ENCODE measurements around the gene GNAL.
"Not testable (repeated sequence)": the region's sequence is repeated elsewhere in the genome, so short reads cannot be mapped to it uniquely, and the experiment has no call there.

GRCh38 chr18:11647804-11648203 lies 41.3 kb upstream of the GNAL start:
- not testable (repeated sequence) for TF ChIP-seq POLR2A, POLR2AphosphoS5, CTCF, EP300 (IDR thresholded peaks at IDR 0.05)
